K562 (cell line): ENCODE measurements around the gene TRIM47. TPM values are rescaled to one million over a fixed set of nuclear protein-coding genes. Genes with fewer than 3 reads are reported as not detected.
A peak's percentile ranks its signal among the peaks of the same experiment; 100 is the strongest.

Experiments
- ATAC-seq: fragments of 200-7000 bp; cut with Tn5 transposase; 3 replicates; pipeline ENCODE4 v1.9.1; 2020; ENCODE audit warnings: moderate library complexity
- BruUV-seq: library from RNA; stranded (reverse); fragments of 400-500 nt; replicated peaks from 2 replicates; lab custom pipeline; 2021; lab: Mats Ljungman, UMichigan
- CTCF ChIA-PET: fragments of 300-600 bp; formaldehyde crosslinking; extraction: SDS; loops from one replicate; lab custom pipeline; 2021; ENCODE audit warnings: low intra/inter-chr PET ratio; lab: Yijun Ruan, JAX
- POLR2A ChIA-PET: fragments of 300-600, 350-650 bp; sonication (Branson Sonifier 250); formaldehyde crosslinking; extraction: SDS; loops from one replicate; lab custom pipeline; 2021; ENCODE audit warnings: antibody characterized with exemption, inconsistent platforms; lab: Yijun Ruan, JAX
- DNase-seq, 4 experiments: peaks; one replicate each; pipeline versions ENCODE4 v3.0.0 to v3.0.0-alpha.2; 2011 to 2018; ENCODE audit warnings: low spot score in 3 of 4, mixed read lengths in 3 of 4; ENCODE audit errors: extremely low read depth in 1 of 4
- FAIRE-seq: peaks from 2 replicates; lab custom pipeline; 2011; peaks lifted over from hg19 to GRCh38; lab: Jason Lieb, UNC
- H2AFZ ChIP-seq: 2 replicates; pipeline ENCODE4 v1.6.0; 2011; ENCODE audit warnings: low read depth, low read length, control low read depth, inconsistent platforms
- H3K27ac ChIP-seq: fragments of 200-600 bp; 3 replicates; pipeline ENCODE4 v1.8.0; 2011; ENCODE audit warnings: low read depth, mild to moderate bottlenecking, control low read depth, inconsistent platforms, low read length, moderate library complexity, mixed read lengths; ENCODE audit errors: extremely low read depth
- H3K27me3 ChIP-seq, 2 experiments: fragments of 300-600 bp in 1 of 2; 2 replicates in 1 of 2; 3 replicates in 1 of 2; pipeline versions ENCODE4 v1.6.0 to v1.8.0; 2011; ENCODE audit warnings: inconsistent platforms in 2 of 2, low read length in 2 of 2, mild to moderate bottlenecking in 1 of 2, mixed read lengths in 1 of 2, moderate library complexity in 1 of 2; ENCODE audit not compliant: control insufficient read depth in 2 of 2, insufficient read depth in 2 of 2
- H3K36me3 ChIP-seq: fragments of 300-600 bp; 3 replicates; pipeline ENCODE4 v1.8.0; 2011; ENCODE audit warnings: mild to moderate bottlenecking, low read length, inconsistent platforms; ENCODE audit not compliant: control insufficient read depth, insufficient read depth
- H3K4me1 ChIP-seq, 2 experiments: fragments of 200-600 bp in 1 of 2; replicated peaks in 1 of 2; 2 replicates in 1 of 2; 3 replicates in 1 of 2; pipeline versions ENCODE4 v1.5.1 to v1.8.0; 2011; ENCODE audit warnings: inconsistent platforms in 2 of 2, low read length in 2 of 2, mild to moderate bottlenecking in 1 of 2, mixed read lengths in 1 of 2, moderate library complexity in 1 of 2; ENCODE audit not compliant: control insufficient read depth in 2 of 2, insufficient read depth in 2 of 2
- H3K4me2 ChIP-seq: 2 replicates; pipeline ENCODE4 v1.6.1; 2011; ENCODE audit warnings: low read length, control low read depth, inconsistent platforms, mixed read lengths; ENCODE audit not compliant: insufficient read depth
- H3K4me3 ChIP-seq: fragments of 200-600 bp; sonication (generic), shearing (Covaris generic); 2 replicates; pipeline ENCODE4 v1.5.1; 2016; ENCODE audit warnings: control low read depth, inconsistent platforms
- H3K79me2 ChIP-seq: fragments of 200-600 bp; 3 replicates; pipeline ENCODE4 v1.8.0; 2011; ENCODE audit warnings: low read length, inconsistent platforms; ENCODE audit not compliant: control insufficient read depth, insufficient read depth
- H3K9ac ChIP-seq, 2 experiments: 2 replicates each; pipeline versions ENCODE4 v1.6.0 to v1.6.1; 2011; ENCODE audit warnings: low read depth in 2 of 2, low read length in 2 of 2, control low read depth in 1 of 2, inconsistent platforms in 1 of 2, mild to moderate bottlenecking in 1 of 2, mixed read lengths in 1 of 2; ENCODE audit not compliant: insufficient read depth in 1 of 2
- H3K9me1 ChIP-seq: one replicate; pipeline ENCODE4 v1.6.0; 2011; ENCODE audit warnings: inconsistent platforms, mild to moderate bottlenecking, low read length, moderate library complexity; ENCODE audit not compliant: control insufficient read depth, insufficient read depth
- H3K9me3 ChIP-seq: replicated peaks from 2 replicates; pipeline ENCODE4 v1.5.1; 2011; ENCODE audit warnings: low read depth, low read length, inconsistent platforms; ENCODE audit not compliant: control insufficient read depth, insufficient read depth
- H4K20me1 ChIP-seq: replicated peaks from 2 replicates; pipeline ENCODE4 v1.6.1; 2011; ENCODE audit warnings: low read length, inconsistent platforms, mixed read lengths; ENCODE audit not compliant: control insufficient read depth, insufficient read depth
- ARID4B ChIP-seq: sonication (generic); formaldehyde crosslinking; IDR thresholded peaks from 2 replicates; pipeline ENCODE4 v1.8.0; 2022; ENCODE audit warnings: mild to moderate bottlenecking, missing genetic modification reagents
- HINFP ChIP-seq: fragments of 450-650 bp; conservative IDR thresholded peaks from 2 replicates; pipeline ENCODE4 v1.6.1; 2016; ENCODE audit warnings: missing genetic modification characterization, low read depth, mild to moderate bottlenecking, control low read depth, missing compliant biosample characterization
- NEUROD1 ChIP-seq: fragments of 150-350 bp; IDR thresholded peaks from 2 replicates; pipeline ENCODE4 v1.6.1; 2014; ENCODE audit warnings: borderline replicate concordance, low read length, low read depth; ENCODE audit not compliant: partially characterized antibody
- NFIC ChIP-seq: fragments of 450-650 bp; IDR thresholded peaks from 2 replicates; pipeline ENCODE4 v1.6.1; 2017; ENCODE audit warnings: mild to moderate bottlenecking, inconsistent platforms
- PRDM10 ChIP-seq: fragments of 450-650 bp; IDR thresholded peaks from 2 replicates; pipeline ENCODE4 v1.6.1; 2018; ENCODE audit not compliant: partially characterized antibody
- SMC3 ChIP-seq: conservative IDR thresholded peaks from 2 replicates; pipeline ENCODE4 v1.6.1; 2011; ENCODE audit warnings: low read depth, low read length, improper control_type of control experiment; ENCODE audit not compliant: insufficient read depth
- ZNF316 ChIP-seq: fragments of 450-650 bp; IDR thresholded peaks from 2 replicates; pipeline ENCODE4 v1.6.1; 2016
- ZNF696 ChIP-seq: fragments of 250-450 bp; sonication (Bioruptor Pico); conservative IDR thresholded peaks from 2 replicates; pipeline ENCODE4 v1.4.0; 2020; ENCODE audit warnings: mild to moderate bottlenecking, moderate library complexity
- ZSCAN29 ChIP-seq: fragments of 450-650 bp; IDR thresholded peaks from 2 replicates; pipeline ENCODE4 v1.6.1; 2017
- WGBS: fragments of 100-300 bp; shearing (Covaris generic); methylation state at CpG from one replicate; pipeline ENCODE4 v1.1.6; 2016; ENCODE audit warnings: low coverage, mixed read lengths; ENCODE audit not compliant: insufficient coverage; ENCODE audit errors: missing lambda C conversion rate; 5-methylcytosine and 5-hydroxymethylcytosine counted together
- in situ Hi-C: fragments of 300-500 bp; cut with MboI; formaldehyde crosslinking; loops from 4 replicates; pipeline ENCODE4 v1.15.0; 2018; ENCODE audit warnings: inconsistent platforms, mixed read lengths
- intact Hi-C: fragments of 100-400 bp; cut with micrococcal nuclease; formaldehyde crosslinking; loops from 2 replicates; pipeline ENCODE4 v1.14.2; 2022
- polyA plus RNA-seq, 8 experiments: library from polyadenylated mRNA; depleted of rRNA in 4 of 8; stranded (reverse) in 5 of 8; unstranded in 3 of 8; fragments of >200 nt; fragmentation: Nextera tagmentation in 2 of 8; fragmentation: Illumina TruSeq in 1 of 8; extraction: Ambion mirVana in 2 of 8; extraction: Trizol in 1 of 8; gene quantifications; 2 replicates each; pipeline versions ENCODE4 v1.2.1 to v1.2.3, GENCODE V29; 2011 to 2014; ENCODE audit warnings: inconsistent platforms in 1 of 8, missing spikeins in 1 of 8
- total RNA-seq, 7 experiments: library from RNA; depleted of rRNA in 6 of 7; stranded (reverse); fragments of >200 nt in 6 of 7; fragmentation: Illumina TruSeq in 2 of 7; extraction: Trizol in 2 of 7; gene quantifications; 2 replicates each; pipeline versions ENCODE4 v1.2.1 to v1.2.3, GENCODE V29; 2011 to 2021; ENCODE audit warnings: low replicate concordance in 1 of 7

TRIM47 gene
- total and polyA plus RNA-seq, 9 of the 15 experiments (the other 6 are each of a cell fraction or from before 2014, with no cell fraction given): 0.56 to 6.1 (median 3.2) TPM

- Histone ChIP-seq H3K79me2 (no peaks in the 10 kb centered on the region), H2AFZ (no peak overlapping the region), H4K20me1 (no peaks in the 10 kb centered on the region), H3K36me3 (no peaks in the 10 kb centered on the region), H3K4me1 (peaks cover 8 to 70% of the 10 kb centered on the region in 2 experiments), H3K27me3 (no peaks in the 10 kb centered on the region), H3K9ac (peak overlapping the region in 1 of 2 experiments; percentile 76; a peak in 2 of 4 replicates), H3K9me3 (no peaks in the 10 kb centered on the region), H3K4me3 (no peak overlapping the region), H3K4me2 (no peak overlapping the region), H3K27ac (no peak overlapping the region), H3K9me1 (no peaks in the 10 kb centered on the region)
- no TSS peak for BruUV-seq
- in situ Hi-C loops: no loop called here
- WGBS: 55% methylated on average over 24 of the region's 26 CpGs
- no peak for FAIRE-seq
- ATAC-seq: no peak
- ChIA-PET CTCF (no interaction called here), POLR2A (interaction anchor here (0.9 to 15.8 kb wide), 4 partner anchors 14 to 101 kb away, joined by 3 to 169 read pairs (median 4); partner anchors contain the start of gene TRIM65)
- no peak for DNase-seq
- intact Hi-C loops: no loop called here
- TF ChIP-seq HINFP (tag) (no peak), ZSCAN29 (no peak), ZNF316 (no peak), ZNF696 (CRISPR knock-in tag) (no peak), SMC3 (no peak), ARID4B (CRISPR knock-in tag) (no peak), NFIC (peak; percentile 45; the same call in 1 of the 2 replicates), NEUROD1 (no peak), PRDM10 (peak; percentile 75)
These were observed 2.0 kb downstream of the TRIM47 start for GRCh38 chr17:75876190-75876937.
